NCI-H524 (cell line): Measurements from ENCODE around the gene POFUT2.
"Not testable (repeated sequence)": the region's sequence is repeated elsewhere in the genome, so short reads cannot be mapped to it uniquely, and the experiment has no call there.

Experiments
- DNase-seq, 2 experiments: peaks; one replicate each; lab custom pipeline; 2025; lab: John Stamatoyannopoulos, UW

The POFUT2 gene

GRCh38 chr21:45326169-45326851 is 38.6 kb upstream of the POFUT2 start:
- DNase-seq, result peak in 1 of 2 experiments; percentile 20

- no peak for DNase-seq
Observed at GRCh38 chr21:45325206-45326168, 37.8 kb upstream of the POFUT2 start.

DNA sequence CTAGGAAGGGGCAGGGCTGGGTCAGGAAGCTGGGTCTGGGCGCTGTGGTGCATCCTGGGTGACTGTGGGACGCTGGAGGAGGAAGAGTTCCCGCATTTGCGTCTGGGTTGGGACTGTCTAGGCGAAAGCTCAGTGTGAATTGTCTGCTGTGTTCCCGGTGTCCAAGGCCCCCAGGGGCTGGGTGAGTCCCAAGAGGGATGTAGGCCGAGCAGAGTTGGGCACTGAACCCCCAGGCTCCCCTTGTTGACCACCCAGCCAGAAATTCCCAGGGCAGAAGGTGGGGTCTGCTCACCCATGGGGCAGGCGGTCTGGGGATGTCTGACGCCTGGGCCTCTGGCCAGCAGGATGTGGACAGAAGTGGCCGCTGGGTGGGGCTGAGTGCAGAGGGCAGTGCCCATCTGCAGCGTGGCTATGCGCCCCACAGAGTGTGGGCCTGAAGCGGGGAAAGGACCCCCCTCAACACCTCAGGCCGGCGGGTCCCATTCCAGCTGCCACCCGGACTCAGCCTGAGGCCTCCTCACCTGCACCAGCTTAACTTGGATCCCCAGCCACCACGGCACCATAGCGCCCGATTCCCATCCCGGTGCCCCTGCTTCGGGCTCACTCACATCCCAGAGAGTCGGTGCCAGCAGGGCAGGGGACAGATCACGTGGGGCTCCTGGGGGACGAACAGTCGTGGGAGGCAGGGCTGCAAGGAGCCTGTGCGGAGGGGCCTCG is 37.0 kb upstream of the POFUT2 start:
- no peak for DNase-seq

DNA sequence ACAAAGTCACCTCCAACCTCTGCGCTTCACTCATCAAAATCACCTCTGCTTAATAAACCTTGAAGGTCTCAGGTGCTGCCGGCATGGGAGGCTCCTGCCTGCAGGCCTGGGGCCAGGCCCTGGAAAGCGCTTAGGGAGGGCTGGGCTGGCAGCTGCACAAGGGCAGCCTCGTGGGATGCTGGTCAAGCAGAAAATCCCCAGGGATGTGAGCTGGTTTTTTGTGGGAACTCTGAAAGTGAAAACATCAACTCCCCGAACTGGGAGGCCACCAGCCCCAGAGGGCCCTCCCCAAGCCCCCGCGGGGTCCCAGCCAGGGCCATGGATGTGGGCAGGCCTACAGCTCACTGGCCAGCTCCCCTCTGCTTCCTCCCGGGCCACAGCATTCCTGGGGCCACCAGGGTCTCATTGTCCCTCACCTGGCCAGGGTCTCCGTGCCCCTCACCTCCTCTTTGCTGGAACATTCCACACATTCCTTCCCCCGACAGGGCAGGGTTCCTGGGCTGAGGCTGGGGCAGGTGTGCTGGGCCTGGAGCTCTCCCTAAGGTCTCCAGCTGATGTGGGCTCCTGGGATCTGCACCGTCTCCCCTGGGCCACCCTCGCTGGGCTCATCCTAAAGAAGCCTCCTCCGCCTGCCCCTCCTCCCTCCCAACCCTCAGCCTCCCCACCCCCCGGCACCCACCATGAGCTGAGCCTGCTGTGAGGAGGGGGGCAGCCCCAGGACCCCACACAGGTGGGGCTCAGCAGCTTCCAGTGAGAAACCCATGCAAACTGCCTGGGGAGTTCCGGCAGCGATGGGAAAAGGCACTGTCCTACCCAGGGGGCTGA is 36.0 kb upstream of the POFUT2 start:
- DNase-seq, result no peak

DNA sequence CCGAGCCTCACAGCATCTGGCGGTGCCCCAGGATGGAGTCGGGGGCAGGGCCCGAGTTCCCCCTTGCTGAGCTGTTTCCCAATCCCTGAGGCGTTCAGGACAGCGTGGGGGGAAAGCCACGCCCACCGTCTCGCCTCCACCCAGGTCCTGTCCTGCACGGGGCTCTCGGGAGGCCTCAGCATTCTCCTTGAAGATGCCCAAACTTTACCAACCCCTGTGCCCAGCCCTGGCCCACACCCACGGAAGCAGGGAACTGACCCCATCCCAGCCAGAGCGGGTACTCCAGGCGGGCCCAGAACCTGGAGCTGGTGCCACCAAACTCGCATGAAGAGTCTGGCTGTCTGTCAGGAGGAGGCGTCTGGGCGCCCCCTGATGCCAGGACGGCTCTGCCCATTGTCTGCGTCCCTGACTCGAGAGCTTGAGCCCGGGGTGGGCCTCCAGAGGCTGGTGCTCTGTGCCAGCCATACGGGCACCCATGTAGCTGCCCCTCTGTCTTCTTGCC is 35.3 kb upstream of the POFUT2 start:
- no peak for DNase-seq

DNA sequence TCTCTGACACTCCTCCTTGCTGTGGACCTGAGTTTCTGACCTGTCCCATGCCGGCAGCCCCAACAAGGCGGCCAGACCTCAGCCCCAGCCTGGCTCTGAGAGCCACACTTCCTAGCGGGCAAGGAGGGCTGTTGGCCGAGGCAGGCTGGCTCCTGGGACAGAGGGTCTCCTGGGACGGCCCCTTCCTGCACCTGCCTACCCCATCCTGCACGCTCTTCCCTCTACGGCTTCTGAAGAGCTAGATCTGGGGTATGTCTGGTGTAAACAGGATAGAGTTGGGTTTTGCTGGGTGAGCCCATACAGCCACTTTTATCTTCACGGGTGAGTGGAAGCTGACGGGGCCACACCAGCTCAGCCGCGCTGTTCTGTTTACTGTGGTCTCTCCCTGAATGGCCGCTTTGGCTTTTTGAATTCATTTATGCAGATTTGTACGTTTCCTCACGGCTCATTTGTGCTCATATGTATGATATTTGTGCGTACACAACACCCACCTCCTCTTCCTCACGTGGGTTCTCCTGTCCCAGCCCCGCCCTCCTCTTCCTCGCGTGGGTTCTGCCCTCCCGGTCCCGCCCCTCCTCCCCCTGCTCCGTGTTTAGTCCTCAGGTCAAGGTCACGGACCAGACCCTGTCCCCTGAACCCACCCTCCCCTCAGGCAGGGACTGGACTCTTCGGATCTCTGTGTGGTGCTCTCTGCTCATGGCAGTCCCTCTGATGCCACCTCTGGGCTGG is 34.7 kb upstream of the POFUT2 start:
- DNase-seq, result no peak

GRCh38 chr21:45320261-45321025 is 32.7 kb upstream of the POFUT2 start:
- DNase-seq, result peak; percentile 72 to 86

DNA sequence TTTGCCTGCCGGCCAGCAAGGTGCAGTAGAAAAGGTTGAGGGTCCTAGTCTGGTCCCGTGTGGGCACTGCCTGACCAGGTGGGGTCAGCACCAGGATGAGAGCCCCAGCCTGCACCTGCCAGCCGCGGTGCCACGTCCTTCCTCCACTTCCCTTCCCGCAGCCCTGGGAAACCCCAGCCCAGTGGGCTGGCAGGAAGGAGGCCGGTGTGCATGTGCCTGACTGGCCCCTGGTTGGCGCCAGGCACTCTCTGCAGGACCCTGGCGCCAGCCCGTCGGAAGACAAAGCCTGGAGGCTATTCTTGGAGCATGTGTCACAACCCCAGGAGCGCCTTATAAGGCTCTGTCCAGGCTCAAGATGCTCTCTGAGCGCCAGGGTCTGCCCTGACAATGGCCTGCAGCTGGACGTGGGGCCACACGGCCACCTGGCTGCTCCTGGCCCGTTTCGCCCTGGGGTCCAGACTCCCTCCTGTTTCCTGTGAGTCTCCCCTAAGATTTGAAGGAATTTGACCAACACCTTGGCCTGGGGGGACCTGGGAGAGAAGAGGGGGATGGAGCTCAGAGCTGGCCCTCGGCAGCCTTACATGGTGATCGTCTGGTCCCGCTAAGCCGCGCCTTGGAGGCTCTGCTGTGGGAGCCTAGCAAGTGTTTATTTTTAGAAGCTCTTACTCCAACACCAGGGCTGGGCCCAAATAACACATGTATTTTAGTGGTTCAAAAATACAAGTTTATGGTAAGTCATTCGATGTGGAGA is 31.9 kb upstream of the POFUT2 start:
- DNase-seq, result no peak

- no peak for DNase-seq
Observed at GRCh38 chr21:45318556-45319404, 31.1 kb upstream of the POFUT2 start.

DNA sequence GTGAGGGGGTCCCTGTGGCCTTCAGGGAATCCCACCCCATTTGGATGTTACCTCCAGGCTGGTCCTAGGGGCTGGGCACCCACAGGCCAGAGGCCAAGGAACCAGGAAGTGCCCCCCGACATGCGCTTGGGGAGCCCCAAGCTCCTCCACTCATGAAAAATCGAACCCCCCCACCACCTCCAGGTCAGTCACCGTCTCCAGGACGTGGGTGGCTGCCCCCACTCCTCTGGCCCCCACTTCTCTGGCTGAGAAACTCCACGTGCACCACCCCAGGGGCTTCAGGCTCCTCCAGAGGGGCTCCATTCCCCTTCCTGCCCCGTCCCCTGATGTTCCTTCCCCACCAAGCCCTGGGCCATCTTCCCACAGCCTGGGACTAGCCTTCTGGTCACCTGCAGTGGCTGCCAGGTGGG is 30.5 kb upstream of the POFUT2 start:
- DNase-seq, result no peak

- no peak for DNase-seq
Observed at GRCh38 chr21:45317398-45318145, 29.9 kb upstream of the POFUT2 start.

DNA sequence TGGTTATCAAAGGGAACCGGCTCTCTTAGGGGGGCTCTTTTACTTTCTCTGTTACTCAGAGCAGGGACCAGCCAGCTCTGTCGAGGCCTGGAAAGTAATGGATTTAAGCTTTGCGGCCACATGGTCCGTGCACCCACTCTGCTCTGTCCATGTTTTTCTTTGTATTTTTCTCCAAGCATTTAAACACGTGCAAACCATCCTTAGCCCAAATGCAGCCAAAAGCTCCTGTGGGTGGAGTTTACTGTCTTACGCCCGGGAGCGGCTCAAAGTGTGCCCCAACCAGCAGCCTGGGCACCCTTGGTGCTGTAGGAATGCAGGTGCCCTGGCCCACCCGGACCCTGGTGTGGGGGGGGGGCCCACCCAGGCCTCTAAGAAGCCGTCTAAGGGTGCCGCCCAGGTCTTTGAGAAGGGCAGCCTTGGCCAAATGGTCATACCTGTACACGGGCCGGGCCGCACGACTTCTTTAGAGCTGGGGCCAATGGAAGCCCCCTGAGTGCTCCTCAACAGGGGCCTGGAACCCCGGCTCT is 29.2 kb upstream of the POFUT2 start:
- no peak for DNase-seq

DNA sequence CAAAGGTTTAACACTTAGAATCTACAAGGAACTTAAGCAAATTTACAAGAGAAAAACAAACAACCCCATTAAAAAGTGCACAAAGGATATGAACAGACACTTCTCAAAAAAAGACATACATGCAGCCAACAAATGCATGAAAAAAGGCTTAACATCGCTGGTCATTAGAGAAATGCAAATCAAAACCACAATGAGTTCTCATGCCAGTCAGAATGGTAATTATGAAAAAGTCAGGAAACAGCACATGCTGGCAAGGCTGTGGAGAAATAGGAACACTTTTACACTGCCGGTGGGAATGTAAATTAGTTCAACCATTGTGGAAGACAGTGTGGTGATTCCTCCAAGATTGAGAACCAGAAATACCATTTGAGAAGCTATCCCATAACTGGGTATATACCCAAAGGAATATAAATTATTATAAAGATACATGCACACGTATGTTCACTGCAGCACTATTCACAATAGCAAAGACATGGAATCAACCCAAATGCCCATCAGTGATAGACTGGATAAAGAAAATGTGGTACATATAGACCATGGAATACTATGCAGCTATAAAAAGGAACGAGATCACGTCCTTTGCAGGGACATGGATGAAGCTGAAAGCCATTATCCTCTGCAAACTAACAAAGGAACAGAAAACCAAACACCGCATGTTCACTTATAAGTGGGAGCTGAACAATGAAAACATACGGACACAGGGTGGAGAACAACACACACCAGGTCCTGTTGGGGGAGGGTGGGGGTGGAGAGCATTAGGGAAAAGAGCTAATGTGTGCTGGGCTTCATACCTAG is 28.2 kb upstream of the POFUT2 start:
- DNase-seq, result not testable (repeated sequence)

- no peak for DNase-seq
Observed at GRCh38 chr21:45313682-45314081, 26.0 kb upstream of the POFUT2 start.

DNA sequence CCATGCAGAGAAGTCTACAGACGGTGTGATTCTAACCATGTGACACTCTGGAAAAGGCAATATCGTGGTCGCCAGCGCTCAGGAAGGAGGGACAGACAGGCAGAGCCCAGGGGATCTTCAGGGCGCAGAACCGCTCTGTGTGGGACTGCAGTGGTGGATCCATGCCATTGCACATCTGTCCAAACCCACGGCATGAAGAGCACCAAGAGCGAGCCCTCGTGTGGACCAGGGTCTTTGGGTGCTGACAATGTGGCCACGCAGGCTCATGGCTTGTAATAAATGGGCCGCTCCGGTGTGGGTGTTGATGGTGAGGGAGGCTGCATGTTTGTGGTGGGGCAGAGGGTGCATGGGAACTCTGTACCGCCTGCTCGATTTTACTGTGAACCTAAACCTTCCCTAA is 25.3 kb upstream of the POFUT2 start:
- DNase-seq, result no peak

DNA sequence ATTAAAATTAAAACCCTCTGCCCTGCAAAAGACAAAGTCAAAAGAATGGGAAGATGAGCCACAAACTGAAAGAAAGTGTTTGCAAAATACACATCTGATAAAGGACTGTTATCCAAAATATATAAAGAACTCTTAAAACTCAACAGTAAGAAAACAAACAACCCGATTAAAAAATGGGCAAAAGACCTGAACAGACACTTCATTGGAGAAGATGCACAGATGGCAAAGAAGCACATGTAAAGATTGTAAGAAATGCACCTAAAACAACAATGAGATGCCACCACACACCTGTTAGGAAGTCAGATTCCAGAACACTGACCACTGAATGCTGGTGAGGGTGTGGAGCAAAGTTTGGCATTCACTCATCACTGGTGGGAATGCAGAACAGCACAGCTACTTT is 24.6 kb upstream of the POFUT2 start:
- no peak for DNase-seq
